HepG2 (cell line): Measurements from ENCODE around the gene OR10A3. TPM values are rescaled to one million over a fixed set of nuclear protein-coding genes. Genes with fewer than 3 reads are reported as not detected.

Experiments
- ARNTL ChIP-seq: sonication (generic); formaldehyde crosslinking; IDR thresholded peaks from 2 replicates; pipeline ENCODE4 v1.4.0; 2020; ENCODE audit warnings: mild to moderate bottlenecking, missing genetic modification reagents
- ATF7-NPFF ChIP-seq: sonication (generic); formaldehyde crosslinking; IDR thresholded peaks from 2 replicates; pipeline ENCODE4 v1.8.1; 2023; ENCODE audit warnings: mild to moderate bottlenecking, low read depth, missing genetic modification reagents, moderate library complexity
- FOXA3 ChIP-seq: IDR thresholded peaks from 2 replicates; pipeline ENCODE4 v1.6.1; 2016; ENCODE audit warnings: missing genetic modification reagents, missing compliant biosample characterization
- GTF3A ChIP-seq: sonication (generic); formaldehyde crosslinking; conservative IDR thresholded peaks from 2 replicates; pipeline ENCODE4 v1.4.0; 2020; ENCODE audit warnings: mild to moderate bottlenecking, missing genetic modification reagents
- HNF4A ChIP-seq: sonication (generic); formaldehyde crosslinking; IDR thresholded peaks from 2 replicates; pipeline ENCODE4 v1.4.0; 2020; ENCODE audit warnings: missing genetic modification reagents
- IKZF4 ChIP-seq: sonication (generic); formaldehyde crosslinking; IDR thresholded peaks from 2 replicates; pipeline ENCODE4 v1.5.1; 2020; ENCODE audit warnings: borderline replicate concordance, mild to moderate bottlenecking, low read depth, missing genetic modification reagents; ENCODE audit errors: not compliant biosample characterization
- PAF1 ChIP-seq: IDR thresholded peaks from 2 replicates; pipeline ENCODE4 v1.6.1; 2016; ENCODE audit warnings: missing genetic modification reagents, missing compliant biosample characterization
- PRPF4 ChIP-seq: fragments of 200-400 bp; formaldehyde crosslinking; IDR thresholded peaks from 2 replicates; pipeline ENCODE4 v1.6.1; 2016; ENCODE audit warnings: low read length, low read depth; ENCODE audit not compliant: poor library complexity, severe bottlenecking
- ZBTB38 ChIP-seq: sonication (generic); formaldehyde crosslinking; IDR thresholded peaks from 2 replicates; pipeline ENCODE4 v1.5.1; 2020; ENCODE audit warnings: mild to moderate bottlenecking, missing genetic modification reagents
- ZFP82 ChIP-seq: sonication (generic); formaldehyde crosslinking; IDR thresholded peaks from 2 replicates; pipeline ENCODE4 v1.5.1; 2020; ENCODE audit warnings: mild to moderate bottlenecking, missing genetic modification reagents, borderline replicate concordance
- ZNF235 ChIP-seq: sonication (generic); formaldehyde crosslinking; IDR thresholded peaks from 2 replicates; pipeline ENCODE4 v1.8.1; 2023; ENCODE audit warnings: mild to moderate bottlenecking, missing genetic modification reagents, borderline replicate concordance
- ZNF501 ChIP-seq: sonication (generic); formaldehyde crosslinking; IDR thresholded peaks from 2 replicates; pipeline ENCODE4 v1.5.1; 2020; ENCODE audit warnings: mild to moderate bottlenecking, moderate library complexity, missing genetic modification reagents
- ZSCAN31 ChIP-seq: sonication (generic); formaldehyde crosslinking; IDR thresholded peaks from 2 replicates; pipeline ENCODE4 v1.5.0; 2020; ENCODE audit warnings: low read depth, mild to moderate bottlenecking, missing genetic modification reagents
- polyA plus RNA-seq, 8 experiments: library from polyadenylated mRNA; depleted of rRNA in 3 of 8; stranded (reverse) in 7 of 8; unstranded in 1 of 8; fragments of >200 nt; fragmentation: Illumina TruSeq in 4 of 8; extraction: Trizol in 4 of 8; gene quantifications; 2 replicates each; pipeline versions ENCODE4 v1.2.1 to v1.2.3, GENCODE V29; 2011 to 2016; ENCODE audit warnings: low read depth in 4 of 8, missing spikeins in 1 of 8, mixed read lengths in 1 of 8; ENCODE audit not compliant: insufficient read depth in 1 of 8
- total RNA-seq, 5 experiments: library from RNA; depleted of rRNA; stranded (reverse); fragments of >200 nt; fragmentation: Illumina TruSeq; extraction: Trizol; gene quantifications; 2 replicates each; pipeline ENCODE4 v1.2.3, GENCODE V29; 2016; ENCODE audit warnings: low read depth in 1 of 5
- TF ChIP-seq, protein P1 (sequence below): sonication (generic); formaldehyde crosslinking; IDR thresholded peaks from 2 replicates; pipeline ENCODE4 v1.4.0; 2020; ENCODE audit warnings: missing genetic modification reagents, borderline replicate concordance
- TF ChIP-seq, protein P2 (sequence below): sonication (generic); formaldehyde crosslinking; IDR thresholded peaks from 2 replicates; pipeline ENCODE4 v1.4.0; 2020; ENCODE audit warnings: missing genetic modification reagents, borderline replicate concordance
- TF ChIP-seq, protein P3 (sequence below): IDR thresholded peaks from 2 replicates; pipeline ENCODE4 v1.6.1; 2012; ENCODE audit warnings: inconsistent platforms
- TF ChIP-seq, protein P4 (sequence below): IDR thresholded peaks from 2 replicates; pipeline ENCODE4 v1.6.1; 2016; ENCODE audit warnings: low read depth

The OR10A3 gene
- total and polyA plus RNA-seq, 2 of the 13 experiments (the other 11 are each of a cell fraction or from before 2014, with no cell fraction given): not detected

DNA sequence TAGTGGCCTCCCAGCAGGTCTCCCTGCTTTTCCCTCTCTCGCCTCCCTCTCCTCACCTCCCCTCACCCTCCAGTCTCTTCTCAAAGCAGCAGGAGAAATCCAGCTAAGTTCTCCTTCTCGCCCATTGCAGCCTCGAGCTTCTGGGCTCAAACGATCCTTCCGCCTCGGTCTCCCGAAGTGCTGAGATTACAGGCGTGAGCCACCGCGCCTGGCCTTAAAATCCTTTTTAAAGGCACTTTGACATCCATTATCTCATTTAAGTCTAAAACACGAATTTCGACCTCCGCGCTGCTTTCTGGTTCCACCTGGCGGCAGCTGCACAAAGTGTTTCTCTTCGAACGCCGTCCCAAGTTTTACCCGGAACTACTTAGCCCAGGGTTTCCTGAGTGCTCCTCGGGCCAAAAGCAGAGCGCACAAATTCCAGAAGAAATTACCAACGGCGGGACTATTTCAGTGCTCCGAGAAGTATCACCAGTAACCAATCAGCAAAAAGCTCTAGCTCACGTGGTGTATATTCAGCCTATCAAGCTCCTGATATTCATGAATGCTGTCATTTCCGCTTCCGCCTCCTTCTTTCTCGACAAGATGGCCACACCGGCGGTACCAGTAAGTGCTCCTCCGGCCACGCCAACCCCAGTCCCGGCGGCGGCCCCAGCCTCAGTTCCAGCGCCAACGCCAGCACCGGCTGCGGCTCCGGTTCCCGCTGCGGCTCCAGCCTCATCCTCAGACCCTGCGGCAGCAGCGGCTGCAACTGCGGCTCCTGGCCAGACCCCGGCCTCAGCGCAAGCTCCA is 45.5 kb upstream of the OR10A3 start, which contains the start of gene EIF3F (continued):
- TF ChIP-seq, protein P1, sequence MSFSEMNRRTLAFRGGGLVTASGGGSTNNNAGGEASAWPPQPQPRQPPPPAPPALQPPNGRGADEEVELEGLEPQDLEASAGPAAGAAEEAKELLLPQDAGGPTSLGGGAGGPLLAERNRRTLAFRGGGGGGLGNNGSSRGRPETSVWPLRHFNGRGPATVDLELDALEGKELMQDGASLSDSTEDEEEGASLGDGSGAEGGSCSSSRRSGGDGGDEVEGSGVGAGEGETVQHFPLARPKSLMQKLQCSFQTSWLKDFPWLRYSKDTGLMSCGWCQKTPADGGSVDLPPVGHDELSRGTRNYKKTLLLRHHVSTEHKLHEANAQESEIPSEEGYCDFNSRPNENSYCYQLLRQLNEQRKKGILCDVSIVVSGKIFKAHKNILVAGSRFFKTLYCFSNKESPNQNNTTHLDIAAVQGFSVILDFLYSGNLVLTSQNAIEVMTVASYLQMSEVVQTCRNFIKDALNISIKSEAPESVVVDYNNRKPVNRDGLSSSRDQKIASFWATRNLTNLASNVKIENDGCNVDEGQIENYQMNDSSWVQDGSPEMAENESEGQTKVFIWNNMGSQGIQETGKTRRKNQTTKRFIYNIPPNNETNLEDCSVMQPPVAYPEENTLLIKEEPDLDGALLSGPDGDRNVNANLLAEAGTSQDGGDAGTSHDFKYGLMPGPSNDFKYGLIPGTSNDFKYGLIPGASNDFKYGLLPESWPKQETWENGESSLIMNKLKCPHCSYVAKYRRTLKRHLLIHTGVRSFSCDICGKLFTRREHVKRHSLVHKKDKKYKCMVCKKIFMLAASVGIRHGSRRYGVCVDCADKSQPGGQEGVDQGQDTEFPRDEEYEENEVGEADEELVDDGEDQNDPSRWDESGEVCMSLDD: no peak
- no peak for TF ChIP-seq PRPF4
- TF ChIP-seq FOXA3 (CRISPR knock-in tag): peak; percentile 63; the same call in 1 of the 2 replicates
- no peak for TF ChIP-seq ZFP82 (CRISPR knock-in tag)
- TF ChIP-seq ARNTL (CRISPR knock-in tag): 0 out of 2 replicates have a peak, but pooled peaks have one; percentile 56
- TF ChIP-seq ZSCAN31: 0 out of 2 replicates have a peak, but pooled peaks have one; percentile 73
- TF ChIP-seq ATF7-NPFF: peak; percentile 18; the same call in 1 of the 2 replicates
- TF ChIP-seq, protein P2, sequence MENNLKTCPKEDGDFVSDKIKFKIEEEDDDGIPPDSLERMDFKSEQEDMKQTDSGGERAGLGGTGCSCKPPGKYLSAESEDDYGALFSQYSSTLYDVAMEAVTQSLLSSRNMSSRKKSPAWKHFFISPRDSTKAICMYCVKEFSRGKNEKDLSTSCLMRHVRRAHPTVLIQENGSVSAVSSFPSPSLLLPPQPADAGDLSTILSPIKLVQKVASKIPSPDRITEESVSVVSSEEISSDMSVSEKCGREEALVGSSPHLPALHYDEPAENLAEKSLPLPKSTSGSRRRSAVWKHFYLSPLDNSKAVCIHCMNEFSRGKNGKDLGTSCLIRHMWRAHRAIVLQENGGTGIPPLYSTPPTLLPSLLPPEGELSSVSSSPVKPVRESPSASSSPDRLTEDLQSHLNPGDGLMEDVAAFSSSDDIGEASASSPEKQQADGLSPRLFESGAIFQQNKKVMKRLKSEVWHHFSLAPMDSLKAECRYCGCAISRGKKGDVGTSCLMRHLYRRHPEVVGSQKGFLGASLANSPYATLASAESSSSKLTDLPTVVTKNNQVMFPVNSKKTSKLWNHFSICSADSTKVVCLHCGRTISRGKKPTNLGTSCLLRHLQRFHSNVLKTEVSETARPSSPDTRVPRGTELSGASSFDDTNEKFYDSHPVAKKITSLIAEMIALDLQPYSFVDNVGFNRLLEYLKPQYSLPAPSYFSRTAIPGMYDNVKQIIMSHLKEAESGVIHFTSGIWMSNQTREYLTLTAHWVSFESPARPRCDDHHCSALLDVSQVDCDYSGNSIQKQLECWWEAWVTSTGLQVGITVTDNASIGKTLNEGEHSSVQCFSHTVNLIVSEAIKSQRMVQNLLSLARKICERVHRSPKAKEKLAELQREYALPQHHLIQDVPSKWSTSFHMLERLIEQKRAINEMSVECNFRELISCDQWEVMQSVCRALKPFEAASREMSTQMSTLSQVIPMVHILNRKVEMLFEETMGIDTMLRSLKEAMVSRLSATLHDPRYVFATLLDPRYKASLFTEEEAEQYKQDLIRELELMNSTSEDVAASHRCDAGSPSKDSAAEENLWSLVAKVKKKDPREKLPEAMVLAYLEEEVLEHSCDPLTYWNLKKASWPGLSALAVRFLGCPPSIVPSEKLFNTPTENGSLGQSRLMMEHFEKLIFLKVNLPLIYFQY: no peak; the same call in 1 of the 2 replicates
- TF ChIP-seq, protein P3, sequence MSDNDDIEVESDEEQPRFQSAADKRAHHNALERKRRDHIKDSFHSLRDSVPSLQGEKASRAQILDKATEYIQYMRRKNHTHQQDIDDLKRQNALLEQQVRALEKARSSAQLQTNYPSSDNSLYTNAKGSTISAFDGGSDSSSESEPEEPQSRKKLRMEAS: peak; percentile 41; the same call in 1 of the 2 replicates
- peak; percentile 95 for TF ChIP-seq ZNF501
- TF ChIP-seq IKZF4 (CRISPR knock-in tag): no peak
- no peak for TF ChIP-seq ZBTB38
- no peak for TF ChIP-seq ZNF235 (CRISPR knock-in tag)
- peak; percentile 46 for TF ChIP-seq HNF4A (CRISPR knock-in tag)
- no peak for TF ChIP-seq PAF1
- TF ChIP-seq GTF3A (CRISPR knock-in tag): 0 out of 2 replicates have a peak, but pooled peaks have one; percentile 66
- TF ChIP-seq, protein P4, sequence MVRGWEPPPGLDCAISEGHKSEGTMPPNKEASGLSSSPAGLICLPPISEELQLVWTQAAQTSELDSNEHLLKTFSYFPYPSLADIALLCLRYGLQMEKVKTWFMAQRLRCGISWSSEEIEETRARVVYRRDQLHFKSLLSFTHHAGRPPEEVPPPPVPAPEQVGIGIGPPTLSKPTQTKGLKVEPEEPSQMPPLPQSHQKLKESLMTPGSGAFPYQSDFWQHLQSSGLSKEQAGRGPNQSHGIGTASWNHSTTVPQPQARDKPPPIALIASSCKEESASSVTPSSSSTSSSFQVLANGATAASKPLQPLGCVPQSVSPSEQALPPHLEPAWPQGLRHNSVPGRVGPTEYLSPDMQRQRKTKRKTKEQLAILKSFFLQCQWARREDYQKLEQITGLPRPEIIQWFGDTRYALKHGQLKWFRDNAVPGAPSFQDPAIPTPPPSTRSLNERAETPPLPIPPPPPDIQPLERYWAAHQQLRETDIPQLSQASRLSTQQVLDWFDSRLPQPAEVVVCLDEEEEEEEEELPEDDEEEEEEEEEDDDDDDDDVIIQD (CRISPR knock-in tag): peak; percentile 92; the same call in 1 of the 2 replicates
